ENCODE measurements around the gene DGKI.

DNA sequence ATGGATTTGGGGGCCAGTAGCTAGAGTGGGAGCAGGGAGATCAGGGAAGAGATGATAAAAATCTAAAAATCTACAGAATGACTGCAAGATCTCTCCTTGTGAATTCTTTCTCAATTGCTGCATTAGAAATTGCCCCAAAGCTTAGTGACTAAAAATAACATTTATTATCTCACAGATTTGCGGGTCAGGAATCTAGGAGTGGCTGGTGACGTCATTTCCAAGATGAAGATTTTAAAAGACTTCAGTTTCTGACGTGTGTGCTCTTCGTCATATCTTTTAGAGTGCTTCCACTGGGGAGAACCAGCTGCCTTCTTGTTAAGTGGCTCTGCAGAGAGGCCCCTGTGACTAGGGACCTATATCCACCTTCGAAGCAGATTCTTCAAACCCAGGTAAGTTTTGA is 112.6 kb downstream of the DGKI start:
- no peak for TF ChIP-seq CTCF (IDR thresholded peaks at IDR 0.05)
- TF ChIP-seq RAD21 (conservative IDR thresholded peaks at IDR 0.05 in 1 of 2, IDR thresholded peaks at IDR 0.05 in 1 of 2) = no peak
- no peak for TF ChIP-seq REST (IDR thresholded peaks at IDR 0.05)
